ENCODE data around the gene FCER1G. TPM values are rescaled to one million over a fixed set of nuclear protein-coding genes. Genes with fewer than 3 reads are reported as not detected.

Gene FCER1G
- polyA plus RNA-seq, 3 donors: 2,686 to 4,191 (median 2,715) TPM

GRCh38 chr1:161171191-161171590 lies 43.9 kb upstream of the FCER1G start:
- Histone ChIP-seq H3K4me3 (replicated peaks in 1 of 3; ENCODE audit: low read depth in 2 of 3, low read length in 3 of 3) (no peak overlapping the region), H3K9me3 (replicated peaks in 1 of 2; ENCODE audit: control insufficient read depth in 1 of 2, insufficient read depth in 1 of 2, low read length in 2 of 2) (no peaks in the 10 kb centered on the region), H3K9ac (ENCODE audit: insufficient read depth, low read length, poor library complexity, severe bottlenecking) (no peak overlapping the region), H2AFZ (ENCODE audit: insufficient read depth, low read depth, low read length, poor library complexity, severe bottlenecking) (no peak overlapping the region), H3K27me3 (ENCODE audit: control insufficient read depth in 2 of 2, insufficient read depth in 2 of 2, low read length in 2 of 2) (no peaks in the 10 kb centered on the region), H3K27ac (ENCODE audit: low read depth in 1 of 2, low read length in 2 of 2) (no peak overlapping the region), H3K36me3 (replicated peaks in 1 of 2; ENCODE audit: control insufficient read depth in 1 of 2, insufficient read depth in 2 of 2, low read length in 2 of 2) (peaks cover 55 to 72% of the 10 kb centered on the region in 2 donors), H3K4me1 (ENCODE audit: control insufficient read depth in 1 of 2, insufficient read depth in 2 of 2, low read length in 2 of 2) (peaks cover 18 to 20% of the 10 kb centered on the region in 2 donors), H3K79me2 (ENCODE audit: insufficient read depth, low read length) (peaks cover 8% of the 10 kb centered on the region), H4K20me1 (ENCODE audit: insufficient read depth, low read length) (no peaks in the 10 kb centered on the region), H3K4me2 (replicated peaks; ENCODE audit: extremely low read depth, low read length, poor library complexity, severe bottlenecking) (no peak overlapping the region)
- TF ChIP-seq CTCF (IDR thresholded peaks at IDR 0.05): no peak
- peaks cover 0 to 2% (median 0%) of the 10 kb centered on the region in 3 donors for H3K27me3 Mint-ChIP-seq (ENCODE audit: low read depth in 3 of 3)
- H3K4me3 Mint-ChIP-seq: no peak overlapping the region
- peak overlapping the region in 1 of 7 donors; percentile 47 for H3K27ac Mint-ChIP-seq
- intact Hi-C loops (cut with micrococcal nuclease): no loop called here
- peaks cover 27% of the 10 kb centered on the region for H3K4me1 Mint-ChIP-seq
- no peaks in the 10 kb centered on the region for H3K9me3 Mint-ChIP-seq
- DNase-seq: no peak
- peaks cover 65 to 79% of the 10 kb centered on the region in 2 donors for H3K36me3 Mint-ChIP-seq
- no CpG with 5 or more reads among the region's 5 CpGs for WGBS (ENCODE audit: insufficient coverage)

GRCh38 chr1:161171696-161172095 lies 43.4 kb upstream of the FCER1G start:
- H3K27ac Mint-ChIP-seq: peak overlapping the region in 3 of 7 donors; percentile 13 to 75 (median 50)
- H3K4me1 Mint-ChIP-seq: peaks cover 27% of the 10 kb centered on the region
- Histone ChIP-seq H3K36me3 (replicated peaks in 1 of 2; ENCODE audit: control insufficient read depth in 1 of 2, insufficient read depth in 2 of 2, low read length in 2 of 2) (peaks cover 55 to 72% of the 10 kb centered on the region in 2 donors), H2AFZ (ENCODE audit: insufficient read depth, low read depth, low read length, poor library complexity, severe bottlenecking) (no peak overlapping the region), H3K9ac (ENCODE audit: insufficient read depth, low read length, poor library complexity, severe bottlenecking) (no peak overlapping the region), H3K79me2 (ENCODE audit: insufficient read depth, low read length) (peaks cover 13% of the 10 kb centered on the region), H3K4me2 (replicated peaks; ENCODE audit: extremely low read depth, low read length, poor library complexity, severe bottlenecking) (no peak overlapping the region), H3K27me3 (ENCODE audit: control insufficient read depth in 2 of 2, insufficient read depth in 2 of 2, low read length in 2 of 2) (no peaks in the 10 kb centered on the region), H3K27ac (ENCODE audit: low read depth in 1 of 2, low read length in 2 of 2) (no peak overlapping the region), H3K4me3 (replicated peaks in 1 of 3; ENCODE audit: low read depth in 2 of 3, low read length in 3 of 3) (no peak overlapping the region), H3K4me1 (ENCODE audit: control insufficient read depth in 1 of 2, insufficient read depth in 2 of 2, low read length in 2 of 2) (peaks cover 18 to 20% of the 10 kb centered on the region in 2 donors), H3K9me3 (replicated peaks in 1 of 2; ENCODE audit: control insufficient read depth in 1 of 2, insufficient read depth in 1 of 2, low read length in 2 of 2) (no peaks in the 10 kb centered on the region), H4K20me1 (ENCODE audit: insufficient read depth, low read length) (no peaks in the 10 kb centered on the region)
- intact Hi-C loops (cut with micrococcal nuclease): no loop called here
- 93% methylated on average over 10 of the region's 12 CpGs for WGBS (ENCODE audit: insufficient coverage)
- DNase-seq: no peak
- peaks cover 0 to 2% (median 0%) of the 10 kb centered on the region in 3 donors for H3K27me3 Mint-ChIP-seq (ENCODE audit: low read depth in 3 of 3)
- no peak for TF ChIP-seq CTCF (IDR thresholded peaks at IDR 0.05)
- peaks cover 65 to 80% of the 10 kb centered on the region in 2 donors for H3K36me3 Mint-ChIP-seq
- no peak overlapping the region for H3K4me3 Mint-ChIP-seq
- H3K9me3 Mint-ChIP-seq: no peaks in the 10 kb centered on the region
